NCI-H2227 (cell line): ENCODE data around the gene NLGN3.

Experiments used
- DNase-seq: peaks from one replicate; lab custom pipeline; 2025; ENCODE audit not compliant: unreplicated experiment; lab: John Stamatoyannopoulos, UW

The NLGN3 gene

GRCh38 chrX:71212536-71212935, 67.9 kb downstream of the NLGN3 start:
- DNase-seq: no peak

DNA sequence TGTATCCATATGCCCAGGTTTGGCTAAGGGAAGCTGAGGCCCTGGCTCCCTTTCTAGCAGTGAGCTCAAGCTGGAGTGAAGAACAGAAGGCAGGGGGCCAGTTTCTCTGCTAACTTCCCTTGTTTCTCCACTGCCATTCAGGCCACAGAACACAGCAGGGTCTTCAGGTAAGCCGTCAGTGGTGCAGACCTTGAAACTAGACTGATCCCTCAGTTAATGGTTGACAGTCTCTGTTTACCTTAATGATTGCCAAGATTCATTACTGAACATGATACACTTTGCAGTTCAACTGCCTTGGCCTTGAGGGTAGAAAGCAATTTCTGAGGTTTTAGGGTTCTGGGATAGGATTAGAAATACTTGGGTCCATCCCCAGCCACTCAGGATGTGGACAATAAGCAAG, 69.5 kb downstream of the NLGN3 start:
- DNase-seq: no peak

DNA sequence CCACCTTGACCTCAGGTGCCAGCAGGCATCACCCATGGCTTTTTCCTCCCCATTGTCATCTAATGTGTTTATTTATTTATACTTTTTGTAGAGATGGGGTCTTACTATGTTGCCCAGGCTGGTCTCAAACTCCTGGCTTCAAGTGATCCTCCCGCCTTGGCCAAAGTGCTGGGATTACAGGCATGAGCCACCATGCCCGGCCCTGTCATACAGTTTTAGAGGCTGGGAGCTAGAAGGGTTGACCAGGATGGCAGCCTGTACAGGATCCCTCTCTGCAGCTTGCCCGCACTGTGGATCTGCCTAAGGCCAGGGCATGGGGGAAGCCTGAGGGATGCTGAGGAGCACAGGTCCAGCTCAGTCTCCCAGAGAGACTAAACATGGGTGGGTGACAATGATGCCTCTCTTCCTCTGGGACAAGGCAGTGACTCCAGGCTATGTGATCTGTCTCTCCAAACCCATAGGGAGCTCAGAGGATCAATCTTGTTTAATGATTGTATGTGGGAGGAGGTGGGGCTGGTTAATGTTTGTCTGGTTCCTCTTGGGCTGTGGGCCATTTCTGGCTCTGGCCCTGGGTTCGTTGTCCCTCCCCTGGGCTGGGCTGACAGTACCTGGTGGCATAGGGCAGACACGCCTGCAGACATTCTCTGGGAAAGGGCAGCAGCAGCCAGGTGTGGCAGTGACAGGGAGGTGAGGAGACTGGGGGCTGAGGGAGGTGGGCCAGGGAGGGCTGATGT, 70.1 kb downstream of the NLGN3 start:
- no peak for DNase-seq

GRCh38 chrX:71215338-71215912, 70.8 kb downstream of the NLGN3 start:
- DNase-seq: no peak

GRCh38 chrX:71216485-71216884, 71.8 kb downstream of the NLGN3 start:
- DNase-seq: no peak

- no peak for DNase-seq
These were observed 72.7 kb downstream of the NLGN3 start for GRCh38 chrX:71217298-71217697.
